Measurements from ENCODE around the gene PIH1D1. TPM values are rescaled to one million over a fixed set of nuclear protein-coding genes. Genes with fewer than 3 reads are reported as not detected.

PIH1D1 gene
- total and polyA plus RNA-seq, 4 experiments from 2014 or later, result 87.2 to 186 (median 151) TPM

GRCh38 chr19:49468746-49469447 lies 17.3 kb upstream of the PIH1D1 start:
- ChIA-PET CTCF (ENCODE audit: partially characterized antibody) (interaction anchor here (1.0 to 6.0 kb wide), 12 partner anchors 10 to 242 kb away, joined by 3 to 227 read pairs (median 8); partner anchors contain the start of genes ALDH16A1 and PIH1D1), POLR2A (ENCODE audit: partially characterized antibody) (interaction anchor here (0.6 to 6.2 kb wide), 24 partner anchors 11 to 369 kb away, joined by 3 to 222 read pairs (median 6); partner anchors contain the start of genes ALDH16A1, GFY, KASH5 and PIH1D1)
- H3K9me3 Mint-ChIP-seq, result peaks cover 0 to 3% (median 0%) of the 10 kb centered on the region in 8 donors
- peaks cover 24 to 61% (median 40%) of the 10 kb centered on the region in 4 donors for H3K4me1 Mint-ChIP-seq
- no peaks in the 10 kb centered on the region for H3K27me3 Mint-ChIP-seq
- H3K4me3 ChIP-seq (ENCODE audit: low read length in 2 of 2), result peak overlapping the region in 1 of 2 donors; percentile 44
- H3K9me3 ChIP-seq (ENCODE audit: control insufficient read depth in 1 of 2, low read length in 2 of 2), result no peaks in the 10 kb centered on the region
- H3K4me1 ChIP-seq (ENCODE audit: insufficient read depth, low read length), result peaks cover 71% of the 10 kb centered on the region
- intact Hi-C loops (cut with micrococcal nuclease), result loop anchor here (1.0 kb wide), 1 partner anchor 16 kb away; the partner anchor contains the start of gene ALDH16A1
- H3K27ac Mint-ChIP-seq, result peak overlapping the region; percentile 94 to 100 (median 100)
- no peaks in the 10 kb centered on the region for H3K27me3 ChIP-seq (ENCODE audit: insufficient read depth, low read length)
- H3K36me3 ChIP-seq (ENCODE audit: insufficient read depth, low read length), result peaks cover 17% of the 10 kb centered on the region
- DNase-seq, result peak; percentile 96 to 99 (median 98)
- peak overlapping the region; percentile 84 for H3K27ac ChIP-seq (ENCODE audit: low read depth, low read length)
- peaks cover 4 to 10% of the 10 kb centered on the region in 2 donors for H3K36me3 Mint-ChIP-seq
- peak overlapping the region; percentile 67 to 94 (median 80) for H3K4me3 Mint-ChIP-seq

GRCh38 chr19:49468199-49468598 lies 16.6 kb upstream of the PIH1D1 start:
- Histone ChIP-seq H3K27me3 (ENCODE audit: insufficient read depth, low read length) (no peaks in the 10 kb centered on the region), H3K4me3 (ENCODE audit: low read length in 2 of 2) (peak overlapping the region in 1 of 2 donors; percentile 44), H3K27ac (ENCODE audit: low read depth, low read length) (peak overlapping the region; percentile 84), H3K4me1 (ENCODE audit: insufficient read depth, low read length) (peaks cover 64% of the 10 kb centered on the region), H3K9me3 (ENCODE audit: control insufficient read depth in 1 of 2, low read length in 2 of 2) (no peaks in the 10 kb centered on the region), H3K36me3 (ENCODE audit: insufficient read depth, low read length) (peaks cover 17% of the 10 kb centered on the region)
- Mint-ChIP-seq H3K27me3 (no peaks in the 10 kb centered on the region), H3K9me3 (peaks cover 0 to 3% (median 0%) of the 10 kb centered on the region in 8 donors), H3K27ac (peak overlapping the region; percentile 94 to 100 (median 100)), H3K4me1 (peaks cover 23 to 54% (median 36%) of the 10 kb centered on the region in 4 donors), H3K4me3 (peak overlapping the region in 4 of 8 donors; percentile 46 to 94 (median 84)), H3K36me3 (peaks cover 4 to 10% of the 10 kb centered on the region in 2 donors)
- intact Hi-C loops (cut with micrococcal nuclease), result no loop called here
- POLR2A ChIA-PET (ENCODE audit: partially characterized antibody), result interaction anchor here (0.6 to 6.2 kb wide), 8 partner anchors 10 to 37 kb away, joined by 3 to 222 read pairs (median 15); partner anchors contain the start of genes ALDH16A1, PIH1D1 and RPL13A
- DNase-seq, result no peak
- CTCF ChIA-PET (ENCODE audit: partially characterized antibody), result interaction anchor here (3.5 to 6.0 kb wide), 3 partner anchors 9 to 76 kb away, joined by 20 to 227 read pairs (median 57); partner anchors contain the start of genes ALDH16A1 and PIH1D1

DNA sequence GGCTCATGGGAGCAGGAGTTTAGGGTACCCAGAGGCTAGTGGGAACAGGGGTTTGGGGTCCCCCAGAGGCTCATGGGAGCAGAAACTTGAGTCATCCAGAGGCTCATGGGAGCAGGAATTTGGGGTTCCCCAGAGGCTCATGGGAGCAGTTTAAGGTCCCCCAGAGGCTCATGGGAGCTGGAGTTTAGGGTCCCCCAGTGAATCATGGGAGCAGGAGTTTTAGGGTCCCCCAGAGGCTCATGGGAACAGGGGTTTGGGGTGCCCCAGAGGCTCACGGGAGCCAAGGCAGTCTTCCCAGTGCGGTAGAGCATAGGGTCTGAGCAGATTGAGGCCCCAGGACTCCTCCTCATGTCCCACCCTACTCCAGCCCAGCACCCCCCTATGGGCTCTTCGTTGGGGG lies 13.8 kb upstream of the PIH1D1 start:
- H3K27ac ChIP-seq (ENCODE audit: low read depth, low read length), result peak overlapping the region; percentile 35

DNA sequence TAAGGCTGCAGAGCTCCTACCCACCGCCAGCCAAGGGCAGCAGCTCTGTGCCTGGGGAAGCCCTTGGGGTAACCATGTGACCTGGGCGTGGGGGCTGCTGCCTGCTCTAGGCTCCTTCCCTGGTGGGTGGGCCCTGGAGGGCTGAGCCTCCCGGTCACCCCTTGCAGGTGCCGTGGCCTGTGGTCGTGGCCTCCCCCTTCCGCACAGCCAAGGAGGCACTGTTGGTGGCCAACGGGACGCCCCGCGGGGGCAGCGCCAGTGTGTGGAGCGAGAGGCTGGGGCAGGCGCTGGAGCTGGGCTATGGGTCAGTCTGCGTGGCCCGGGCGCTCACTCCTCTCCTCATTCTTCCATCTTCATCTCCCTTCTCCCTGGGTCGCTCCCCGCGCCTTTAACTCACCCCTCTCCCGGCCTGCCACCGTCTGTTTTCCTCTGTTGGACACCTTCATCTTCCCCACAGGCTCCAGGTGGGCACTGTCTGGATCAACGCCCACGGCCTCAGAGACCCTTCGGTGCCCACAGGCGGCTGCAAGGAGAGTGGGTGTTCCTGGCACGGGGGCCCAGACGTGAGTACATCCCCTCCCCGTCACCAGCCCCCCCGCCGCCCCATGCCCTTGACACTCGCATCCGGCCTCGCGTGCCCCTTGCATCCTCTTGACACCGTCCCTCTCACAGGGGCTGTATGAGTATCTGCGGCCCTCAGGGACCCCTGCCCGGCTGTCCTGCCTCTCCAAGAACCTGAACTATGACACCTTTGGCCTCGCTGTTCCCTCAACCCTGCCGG lies 12.5 kb upstream of the PIH1D1 start:
- H3K36me3 Mint-ChIP-seq, result peaks cover 7 to 23% of the 10 kb centered on the region in 2 donors
- POLR2A ChIA-PET (ENCODE audit: partially characterized antibody), result interaction anchor here (1.0 to 3.7 kb wide), 4 partner anchors 10 to 31 kb away, joined by 3 to 34 read pairs (median 3); partner anchors contain the start of genes ALDH16A1, FLT3LG and PIH1D1

More for the DNA sequence above, 13.8 kb upstream of the PIH1D1 start:
- H3K9me3 Mint-ChIP-seq, result peaks cover 0 to 3% (median 0%) of the 10 kb centered on the region in 8 donors
- H3K4me1 Mint-ChIP-seq, result peaks cover 14 to 27% (median 20%) of the 10 kb centered on the region in 4 donors
- Histone ChIP-seq H3K9me3 (ENCODE audit: control insufficient read depth in 1 of 2, low read length in 2 of 2) (no peaks in the 10 kb centered on the region), H3K4me3 (ENCODE audit: low read length in 2 of 2) (no peak overlapping the region), H3K27me3 (ENCODE audit: insufficient read depth, low read length) (no peaks in the 10 kb centered on the region), H3K36me3 (ENCODE audit: insufficient read depth, low read length) (peaks cover 20% of the 10 kb centered on the region), H3K4me1 (ENCODE audit: insufficient read depth, low read length) (peaks cover 37% of the 10 kb centered on the region)
- DNase-seq, result no peak
- no peaks in the 10 kb centered on the region for H3K27me3 Mint-ChIP-seq
- ChIA-PET POLR2A (ENCODE audit: partially characterized antibody) (interaction anchor here (1.0 to 3.7 kb wide), 7 partner anchors 8 to 34 kb away, joined by 3 to 34 read pairs (median 3); partner anchors contain the start of genes ALDH16A1, FLT3LG, PIH1D1 and RPL13A), CTCF (ENCODE audit: partially characterized antibody) (interaction anchor here (0.9 kb wide), 1 partner anchor 10 kb away, joined by 3 read pairs; no protein-coding TSS in a partner anchor)
- intact Hi-C loops (cut with micrococcal nuclease), result no loop called here
- H3K36me3 Mint-ChIP-seq, result peaks cover 4 to 14% of the 10 kb centered on the region in 2 donors
- H3K4me3 Mint-ChIP-seq, result peak overlapping the region in 1 of 8 donors; percentile 10
- peak overlapping the region; percentile 35 to 90 (median 78) for H3K27ac Mint-ChIP-seq

DNA sequence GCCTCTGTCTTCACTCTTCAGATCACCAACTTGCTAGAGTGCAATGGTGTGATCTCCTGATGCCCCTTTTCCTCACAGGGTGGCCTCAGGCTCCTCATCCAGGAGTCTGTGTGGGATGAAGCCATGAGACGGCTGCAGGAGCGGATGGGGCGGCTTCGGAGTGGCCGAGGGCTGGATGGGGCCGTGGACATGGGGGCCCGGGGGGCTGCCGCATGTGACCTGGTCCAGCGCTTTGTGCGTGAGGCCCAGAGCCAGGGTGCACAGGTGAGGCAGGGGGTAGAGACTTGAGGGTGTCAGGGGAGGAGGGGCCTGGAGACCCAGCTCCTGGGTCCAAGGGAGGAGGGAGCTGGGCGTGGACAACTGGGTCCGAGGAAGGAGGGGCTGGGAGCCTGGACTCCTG lies 10.9 kb upstream of the PIH1D1 start:
- Mint-ChIP-seq H3K9me3 (no peaks in the 10 kb centered on the region), H3K27ac (peak overlapping the region in 6 of 7 donors; percentile 51 to 77 (median 67)), H3K4me3 (no peak overlapping the region), H3K4me1 (peaks cover 3 to 15% (median 9%) of the 10 kb centered on the region in 4 donors), H3K27me3 (no peaks in the 10 kb centered on the region), H3K36me3 (peaks cover 3 to 19% of the 10 kb centered on the region in 2 donors)
- H3K4me1 ChIP-seq (ENCODE audit: insufficient read depth, low read length), result peaks cover 30% of the 10 kb centered on the region
- H3K27me3 ChIP-seq (ENCODE audit: insufficient read depth, low read length), result no peaks in the 10 kb centered on the region
- no peak for DNase-seq
- ChIA-PET CTCF (ENCODE audit: partially characterized antibody) (interaction anchor here (1.3 kb wide), 1 partner anchor 8 kb away, joined by 4 read pairs; no protein-coding TSS in a partner anchor), POLR2A (ENCODE audit: partially characterized antibody) (no interaction called here)
- H3K9me3 ChIP-seq (ENCODE audit: control insufficient read depth in 1 of 2, low read length in 2 of 2), result no peaks in the 10 kb centered on the region
- intact Hi-C loops (cut with micrococcal nuclease), result no loop called here
- peaks cover 29% of the 10 kb centered on the region for H3K36me3 ChIP-seq (ENCODE audit: insufficient read depth, low read length)
- H3K27ac ChIP-seq (ENCODE audit: low read depth, low read length), result no peak overlapping the region
- H3K4me3 ChIP-seq (ENCODE audit: low read length in 2 of 2), result no peak overlapping the region

More for the DNA sequence above, 12.5 kb upstream of the PIH1D1 start:
- peaks cover 27% of the 10 kb centered on the region for H3K36me3 ChIP-seq (ENCODE audit: insufficient read depth, low read length)
- no peak overlapping the region for H3K4me3 ChIP-seq (ENCODE audit: low read length in 2 of 2)
- H3K9me3 ChIP-seq (ENCODE audit: control insufficient read depth in 1 of 2, low read length in 2 of 2), result no peaks in the 10 kb centered on the region
- peaks cover 29% of the 10 kb centered on the region for H3K4me1 ChIP-seq (ENCODE audit: insufficient read depth, low read length)
- H3K27me3 ChIP-seq (ENCODE audit: insufficient read depth, low read length), result no peaks in the 10 kb centered on the region
- intact Hi-C loops (cut with micrococcal nuclease), result no loop called here
- no peak overlapping the region for H3K27ac ChIP-seq (ENCODE audit: low read depth, low read length)
- peak overlapping the region in 1 of 8 donors; percentile 20 for H3K4me3 Mint-ChIP-seq
- peaks cover 0 to 1% (median 0%) of the 10 kb centered on the region in 8 donors for H3K9me3 Mint-ChIP-seq
- peak overlapping the region in 4 of 7 donors; percentile 52 to 87 (median 67) for H3K27ac Mint-ChIP-seq
- CTCF ChIA-PET (ENCODE audit: partially characterized antibody), result no interaction called here
- H3K4me1 Mint-ChIP-seq, result peaks cover 8 to 18% (median 11%) of the 10 kb centered on the region in 4 donors
- no peaks in the 10 kb centered on the region for H3K27me3 Mint-ChIP-seq
- no peak for DNase-seq

- no peaks in the 10 kb centered on the region for H3K9me3 ChIP-seq (ENCODE audit: control insufficient read depth in 1 of 2, low read length in 2 of 2)
- H3K27ac ChIP-seq (ENCODE audit: low read depth, low read length), result no peak overlapping the region
- peaks cover 29% of the 10 kb centered on the region for H3K36me3 ChIP-seq (ENCODE audit: insufficient read depth, low read length)
- H3K9me3 Mint-ChIP-seq, result no peaks in the 10 kb centered on the region
- H3K27me3 ChIP-seq (ENCODE audit: insufficient read depth, low read length), result no peaks in the 10 kb centered on the region
- no peak overlapping the region for H3K4me3 ChIP-seq (ENCODE audit: low read length in 2 of 2)
- H3K4me1 ChIP-seq (ENCODE audit: insufficient read depth, low read length), result peaks cover 22% of the 10 kb centered on the region
- POLR2A ChIA-PET (ENCODE audit: partially characterized antibody), result no interaction called here
- no peak overlapping the region for H3K4me3 Mint-ChIP-seq
- CTCF ChIA-PET (ENCODE audit: partially characterized antibody), result interaction anchor here (1.3 kb wide), 1 partner anchor 9 kb away, joined by 4 read pairs; no protein-coding TSS in a partner anchor
- intact Hi-C loops (cut with micrococcal nuclease), result no loop called here
- peaks cover 5 to 20% (median 12%) of the 10 kb centered on the region in 4 donors for H3K4me1 Mint-ChIP-seq
- no peaks in the 10 kb centered on the region for H3K27me3 Mint-ChIP-seq
- peaks cover 7 to 21% of the 10 kb centered on the region in 2 donors for H3K36me3 Mint-ChIP-seq
- DNase-seq, result no peak
- H3K27ac Mint-ChIP-seq, result no peak overlapping the region
These were observed 10.0 kb upstream of the PIH1D1 start for GRCh38 chr19:49461656-49462055.
